Measurements from ENCODE around the gene KAZN. TPM values are rescaled to one million over a fixed set of nuclear protein-coding genes. Genes with fewer than 3 reads are reported as not detected.

The KAZN gene
- total and polyA plus RNA-seq, 2 of the 8 experiments (the other 6 are each of a cell fraction or from before 2014, with no cell fraction given): 3.7 to 11.8 TPM

- Histone ChIP-seq H3K4ac (replicated peaks; ENCODE audit: insufficient read length, low read depth, low read length) (no peak overlapping the region), H2BK5ac (ENCODE audit: low read depth, low read length) (no peak overlapping the region), H4K8ac (ENCODE audit: extremely low read depth, insufficient read depth, low read length) (no peak overlapping the region), H3K79me2 (ENCODE audit: control insufficient read depth in 1 of 2, insufficient read depth in 2 of 2, low read length in 2 of 2) (no peaks in the 10 kb centered on the region), H3K18ac (ENCODE audit: extremely low read depth, low read length) (no peak overlapping the region), H4K20me1 (replicated peaks in 1 of 2; ENCODE audit: control insufficient read depth in 1 of 2, insufficient read depth in 2 of 2, low read length in 2 of 2) (peaks cover 0 to 1% of the 10 kb centered on the region in 2 experiments), H3K56ac (replicated peaks; ENCODE audit: insufficient read length, low read depth, low read length) (no peak overlapping the region), H2BK12ac (ENCODE audit: low read depth, low read length) (peak overlapping the region; percentile 90; the same call in 1 of the 2 replicates), H3K27ac (ENCODE audit: low read depth, low read length) (no peak overlapping the region), H3K27me3 (replicated peaks in 1 of 4; ENCODE audit: control insufficient read depth in 3 of 4, extremely low read depth in 1 of 4, insufficient read depth in 3 of 4, low read length in 3 of 4) (no peaks in the 10 kb centered on the region), H4K91ac (replicated peaks; ENCODE audit: insufficient read length, low read length) (peak overlapping the region; percentile 64), H3K4me2 (ENCODE audit: insufficient read depth in 1 of 2, low read depth in 2 of 2, low read length in 2 of 2) (no peak overlapping the region), H3K36me3 (ENCODE audit: control insufficient read depth in 2 of 4, insufficient read depth in 4 of 4, low read length in 3 of 4) (no peaks in the 10 kb centered on the region), H3K23ac (ENCODE audit: insufficient read length) (no peak overlapping the region), H2AFZ (ENCODE audit: low read length) (no peak overlapping the region), H3K9ac (replicated peaks in 1 of 4; ENCODE audit: extremely low read depth in 1 of 4, low read depth in 3 of 4, low read length in 3 of 4) (no peak overlapping the region), H3K14ac (ENCODE audit: insufficient read length) (no peak overlapping the region), H3K79me1 (ENCODE audit: low read depth, low read length) (no peaks in the 10 kb centered on the region; the same call in 1 of the 2 replicates), H3K4me3 (ENCODE audit: extremely low read depth in 1 of 4, insufficient read depth in 2 of 4, low read depth in 3 of 4, low read length in 4 of 4) (no peak overlapping the region; a peak in 1 of 8 replicates), H2BK20ac (ENCODE audit: low read length) (no peak overlapping the region), H3K4me1 (replicated peaks in 1 of 4; ENCODE audit: control insufficient read depth in 3 of 4, insufficient read depth in 4 of 4, low read length in 3 of 4) (peaks cover 0 to 8% (median 3%) of the 10 kb centered on the region in 4 experiments; a peak in 3 of 7 replicates), H2AK5ac (ENCODE audit: low read depth, low read length) (no peak overlapping the region), H4K5ac (ENCODE audit: insufficient read length, low read depth, low read length) (no peak overlapping the region), H2BK15ac (ENCODE audit: low read length) (0 out of 2 replicates have a peak overlapping the region, but pooled peaks have one; percentile 72), H2BK120ac (replicated peaks; ENCODE audit: low read depth, low read length) (no peak overlapping the region), H3K23me2 (ENCODE audit: low read depth, low read length) (no peaks in the 10 kb centered on the region), H3K9me3 (ENCODE audit: insufficient read depth in 2 of 2, low read depth in 1 of 2, low read length in 1 of 2) (peaks cover 0 to 4% of the 10 kb centered on the region in 2 experiments; a peak in 1 of 4 replicates)
- 87% methylated on average over 13 of the region's 13 CpGs; no CpG with 5 or more reads in 1 of the 2 experiments for WGBS, 2 experiments (ENCODE audit: extremely low coverage in 1 of 2, insufficient coverage in 1 of 2, insufficient read length in 1 of 2, insufficient replicate concordance in 2 of 2, low coverage in 1 of 2, low lambda C conversion rate in 2 of 2, missing lambda C conversion rate in 1 of 2)
- FAIRE-seq (no peak), DNase-seq (ENCODE audit: low read depth in 1 of 2, low spot score in 2 of 2) (no peak)
- ChIA-PET CTCF (ENCODE audit: partially characterized antibody) (interaction anchor here (0.9 kb wide), 1 partner anchor 14 kb away, joined by 4 read pairs; no protein-coding TSS in a partner anchor), POLR2A (ENCODE audit: partially characterized antibody) (interaction anchor here (1.4 kb wide), 1 partner anchor 11 kb away, joined by 4 read pairs; no protein-coding TSS in a partner anchor)
- no peak for TF ChIP-seq CEBPB (IDR thresholded peaks at IDR 0.05; ENCODE audit: low read depth, low read length)
- no peak for TF ChIP-seq EZH2 (IDR thresholded peaks at IDR 0.05; ENCODE audit: low read depth, low read length, severe bottlenecking)
- no peak for TF ChIP-seq HDAC6 (IDR thresholded peaks at IDR 0.05; ENCODE audit: low read depth, low read length)
- TF ChIP-seq SIN3A (conservative IDR thresholded peaks at IDR 0.05 in 1 of 2, IDR thresholded peaks at IDR 0.05 in 1 of 2; ENCODE audit: low read depth in 1 of 2, low read length in 2 of 2): no peak
- TF ChIP-seq MAX (IDR thresholded peaks at IDR 0.05): no peak
- TF ChIP-seq SP4 (IDR thresholded peaks at IDR 0.05; ENCODE audit: low read length): no peak
- no peak for TF ChIP-seq POU5F1 (IDR thresholded peaks at IDR 0.05; ENCODE audit: low read depth, low read length)
- no peak for TF ChIP-seq GTF2F1 (IDR thresholded peaks at IDR 0.05; ENCODE audit: borderline replicate concordance, low read depth, low read length)
- TF ChIP-seq TAF7 (optimal IDR thresholded peaks at IDR 0.05; ENCODE audit: borderline replicate concordance, low read depth, low read length): no peak
- TF ChIP-seq USF2 (IDR thresholded peaks at IDR 0.05; ENCODE audit: low read length): no peak
- TF ChIP-seq MAFK (IDR thresholded peaks at IDR 0.05; ENCODE audit: low read depth, low read length): no peak
- TF ChIP-seq TAF1 (IDR thresholded peaks at IDR 0.05; ENCODE audit: low read depth, low read length): no peak
These were observed 377.8 kb downstream of the KAZN start for GRCh38 chr1:14976256-14976655.
